Measurements from ENCODE around the gene KDM2B.

Gene KDM2B

GRCh38 chr12:121442028-121442948, 138.5 kb downstream of the KDM2B start:
- H3K4me3 ChIP-seq (replicated peaks in 1 of 2; ENCODE audit: low read depth in 2 of 2, low read length in 2 of 2) = no peak overlapping the region
- no peak for DNase-seq (ENCODE audit: low read depth in 2 of 2)
- no peak for TF ChIP-seq CTCF (IDR thresholded peaks at IDR 0.05; ENCODE audit: low read depth, low read length)

- no peak for TF ChIP-seq CTCF (IDR thresholded peaks at IDR 0.05; ENCODE audit: low read depth, low read length)
- peak in 1 of 2 donors; percentile 18 for DNase-seq (ENCODE audit: low read depth in 2 of 2)
Measured at GRCh38 chr12:121441555-121441954, 139.3 kb downstream of the KDM2B start.

GRCh38 chr12:121440768-121441167, 140.1 kb downstream of the KDM2B start:
- H3K4me3 ChIP-seq (replicated peaks in 1 of 2; ENCODE audit: low read depth in 2 of 2, low read length in 2 of 2) = no peak overlapping the region
- TF ChIP-seq CTCF (IDR thresholded peaks at IDR 0.05; ENCODE audit: low read depth, low read length) = no peak
- DNase-seq (ENCODE audit: low read depth in 2 of 2) = no peak

More at GRCh38 chr12:121441555-121441954, 139.3 kb downstream of the KDM2B start:
- no peak overlapping the region for H3K4me3 ChIP-seq (replicated peaks in 1 of 2; ENCODE audit: low read depth in 2 of 2, low read length in 2 of 2)

GRCh38 chr12:121439715-121440114, 141.1 kb downstream of the KDM2B start:
- TF ChIP-seq CTCF (IDR thresholded peaks at IDR 0.05; ENCODE audit: low read depth, low read length) = no peak
- H3K4me3 ChIP-seq (replicated peaks in 1 of 2; ENCODE audit: low read depth in 2 of 2, low read length in 2 of 2) = no peak overlapping the region
- DNase-seq (ENCODE audit: low read depth in 2 of 2) = no peak

- H3K4me3 ChIP-seq (replicated peaks in 1 of 2; ENCODE audit: low read depth in 2 of 2, low read length in 2 of 2) = no peak overlapping the region
- TF ChIP-seq CTCF (IDR thresholded peaks at IDR 0.05; ENCODE audit: low read depth, low read length) = no peak
- no peak for DNase-seq (ENCODE audit: low read depth in 2 of 2)
Measured at GRCh38 chr12:121438905-121439304, 141.9 kb downstream of the KDM2B start.

- DNase-seq (ENCODE audit: low read depth in 2 of 2) = no peak
Measured at GRCh38 chr12:121436706-121437105, 144.1 kb downstream of the KDM2B start.

More at GRCh38 chr12:121436706-121437105, 144.1 kb downstream of the KDM2B start:
- TF ChIP-seq CTCF (IDR thresholded peaks at IDR 0.05; ENCODE audit: low read depth, low read length) = no peak
- no peak overlapping the region for H3K4me3 ChIP-seq (replicated peaks in 1 of 2; ENCODE audit: low read depth in 2 of 2, low read length in 2 of 2)

Data from cardiac fibroblast (primary cell).